OCI-LY7 (cell line): ENCODE measurements around the gene DBF4B.

Experiments
- CTCF ChIP-seq: fragments of 200-600 bp; sonication (generic); conservative IDR thresholded peaks from 2 replicates; pipeline ENCODE4 v1.5.1; 2014; ENCODE audit warnings: mild to moderate bottlenecking, antibody characterized with exemption, low read length, moderate library complexity, mixed read lengths
- EZH2phosphoT487 ChIP-seq: fragments of 200-600 bp; sonication (generic); IDR thresholded peaks from 2 replicates; pipeline ENCODE4 v1.6.1; 2018; ENCODE audit warnings: low read depth, borderline replicate concordance, mild to moderate bottlenecking, mixed run types, antibody characterized with exemption, low read length, moderate library complexity, mixed read lengths

- TF ChIP-seq CTCF (no peak), EZH2phosphoT487 (no peak)
These were observed 50.1 kb downstream of the DBF4B start, which contains the start of gene ADAM11 for GRCh38 chr17:44758414-44759085.
